Right ventricle myocardium inferior (tissue), 1 donor: ENCODE data around the gene DIP2C. TPM values are rescaled to one million over a fixed set of nuclear protein-coding genes. Genes with fewer than 3 reads are reported as not detected.
"Not testable (repeated sequence)": the region's sequence is repeated elsewhere in the genome, so short reads cannot be mapped to it uniquely, and the experiment has no call there.

Source experiments
- ATAC-seq: fragments of 200-7000 bp; cut with Tn5 transposase; one replicate; pipeline ENCODE4 v1.9.1; 2020; ENCODE audit warnings: mild to moderate bottlenecking, moderate library complexity
- DNase-seq: peaks from one replicate; pipeline ENCODE4 v3.0.0; 2021; ENCODE audit errors: missing footprints
- intact Hi-C: fragments of 100-400 bp; cut with DNase I; formaldehyde crosslinking; loops from one replicate; pipeline ENCODE4 v1.11.0; 2022
- total RNA-seq: library from RNA; stranded (reverse); fragmentation: NEBNext Ultra II Directional; extraction: Animal tissue kit (Norgen Biotek cat#: 25700); gene quantifications from one replicate; pipeline ENCODE4 v1.2.1, GENCODE V29; 2021
- donor health status: DM: no; HTN: yes; CAD: no; lungs with severe emphysema.

Gene DIP2C
- total RNA-seq, 1 donor from 2014 or later: 28.3 TPM

DNA sequence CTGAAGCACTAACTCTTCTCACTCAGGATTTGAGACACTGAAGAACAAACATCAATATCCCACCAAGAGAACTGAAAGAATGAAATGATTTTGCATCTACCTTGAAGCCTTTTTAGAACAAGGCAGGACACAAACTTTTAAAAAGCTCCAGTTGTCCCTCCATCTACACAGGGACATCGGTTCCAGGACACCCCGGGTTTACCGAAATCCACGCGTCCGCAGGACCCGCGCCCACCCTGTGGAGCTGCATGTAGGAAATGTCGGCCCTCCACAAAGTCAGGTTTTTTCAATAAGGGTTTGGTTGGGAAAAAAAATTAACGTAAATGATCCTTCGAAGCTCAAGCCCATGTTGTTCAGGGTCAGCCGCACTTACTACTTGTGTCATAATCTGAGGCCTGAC is 94.0 kb downstream of the DIP2C start:
- no peak for ATAC-seq
- no peak for DNase-seq
- intact Hi-C loops: no loop called here

DNA sequence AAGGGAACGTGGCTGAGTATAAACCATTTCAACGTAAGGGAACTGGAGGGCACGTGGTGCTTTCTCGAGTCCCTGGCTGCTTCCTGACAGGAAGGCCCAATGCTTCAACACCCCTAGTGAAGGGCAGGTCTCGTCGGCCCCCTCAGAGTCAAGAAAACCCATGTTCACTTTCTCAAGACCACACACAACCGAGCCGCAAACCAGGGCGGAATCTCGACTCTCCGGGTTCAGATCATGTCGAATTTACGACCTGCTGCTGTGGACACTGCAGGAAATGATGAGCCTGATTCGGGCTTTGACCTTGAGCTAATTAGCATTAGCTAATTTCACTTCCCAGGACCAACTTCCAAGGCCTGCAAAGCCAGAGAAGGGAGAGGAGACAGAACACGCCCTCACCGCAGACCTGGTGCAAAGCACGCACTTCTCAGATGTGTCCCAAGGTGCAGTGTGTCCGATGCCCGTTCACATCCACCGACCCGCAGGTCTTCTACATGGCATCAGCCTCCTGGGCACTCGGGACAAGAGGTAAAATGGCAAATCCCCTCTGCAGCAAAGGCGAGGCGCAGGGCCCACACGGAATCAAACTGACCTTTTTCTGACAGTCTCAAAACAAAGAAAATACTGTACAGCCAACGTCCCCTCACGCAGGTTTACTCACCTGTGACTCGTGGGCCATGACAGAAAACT is 94.7 kb downstream of the DIP2C start:
- no peak for ATAC-seq
- intact Hi-C loops: no loop called here
- DNase-seq: no peak

DNA sequence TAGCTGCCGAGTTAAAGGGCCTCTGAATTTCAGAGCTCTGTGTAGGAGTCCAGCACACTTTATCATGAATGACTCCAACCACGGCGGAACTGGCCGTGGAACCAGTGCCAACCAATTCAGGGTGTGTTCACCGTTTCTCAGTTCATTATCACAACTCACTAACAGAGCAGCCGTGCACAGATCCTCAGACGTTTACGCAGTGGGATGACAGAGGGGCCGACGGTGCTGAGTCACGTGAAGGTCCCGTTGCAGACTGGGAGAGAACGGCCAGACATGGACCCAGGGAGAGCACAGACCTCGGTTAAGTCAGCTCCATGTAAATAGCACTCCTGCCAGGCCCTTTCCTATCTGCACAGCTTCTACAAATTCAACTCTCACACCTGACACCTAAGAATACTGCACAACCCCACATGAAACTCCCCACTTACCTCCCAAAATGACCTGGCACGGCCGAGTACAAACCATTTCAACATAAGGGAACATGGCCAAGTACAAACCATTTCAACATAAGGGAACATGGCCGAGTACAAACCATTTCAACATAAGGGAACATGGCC is 95.5 kb downstream of the DIP2C start:
- intact Hi-C loops: no loop called here
- ATAC-seq (peak; percentile 77), DNase-seq (no peak)

DNA sequence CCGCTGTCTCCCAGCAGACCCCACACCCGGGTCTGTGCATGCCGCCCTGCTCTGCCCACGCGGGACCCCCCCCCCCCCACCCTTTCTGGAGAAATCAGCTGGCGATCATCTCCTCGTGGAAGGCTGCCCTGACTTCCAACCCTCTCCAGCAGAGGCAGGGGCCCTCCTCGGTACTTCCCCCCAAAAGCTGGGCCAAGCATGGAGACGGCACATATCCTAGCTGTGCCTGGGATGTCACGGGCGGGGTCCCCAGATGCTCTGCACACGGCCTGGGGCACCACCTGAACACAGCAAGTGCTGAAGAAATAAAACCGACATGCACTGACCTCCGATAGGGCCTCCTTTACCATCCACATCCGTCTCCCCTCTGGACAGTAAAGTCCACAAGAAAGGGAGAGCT is 96.0 kb downstream of the DIP2C start:
- ATAC-seq: no peak
- intact Hi-C loops: no loop called here

DNA sequence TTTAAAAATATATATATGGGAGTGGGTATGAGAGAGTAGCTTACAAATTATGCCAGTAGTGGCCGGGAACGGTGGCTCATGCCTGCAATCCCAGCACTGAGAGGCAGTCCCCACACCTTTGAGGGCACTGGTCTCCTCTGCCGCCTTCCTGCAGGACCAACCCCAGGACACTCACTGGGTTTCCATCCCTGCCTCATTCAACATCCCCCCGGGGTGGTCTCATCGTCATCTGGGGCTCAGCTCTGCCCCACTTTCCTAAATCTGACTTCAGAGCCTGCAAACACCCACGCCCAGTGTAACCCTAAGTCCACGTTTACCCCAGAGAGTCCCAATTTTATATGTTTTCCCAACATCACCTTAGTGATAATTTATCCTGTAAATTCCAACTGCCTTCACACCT is 96.5 kb downstream of the DIP2C start:
- intact Hi-C loops: no loop called here
- ATAC-seq: no peak
- DNase-seq: no peak

More for the DNA sequence above, 96.0 kb downstream of the DIP2C start:
- DNase-seq: no peak

DNA sequence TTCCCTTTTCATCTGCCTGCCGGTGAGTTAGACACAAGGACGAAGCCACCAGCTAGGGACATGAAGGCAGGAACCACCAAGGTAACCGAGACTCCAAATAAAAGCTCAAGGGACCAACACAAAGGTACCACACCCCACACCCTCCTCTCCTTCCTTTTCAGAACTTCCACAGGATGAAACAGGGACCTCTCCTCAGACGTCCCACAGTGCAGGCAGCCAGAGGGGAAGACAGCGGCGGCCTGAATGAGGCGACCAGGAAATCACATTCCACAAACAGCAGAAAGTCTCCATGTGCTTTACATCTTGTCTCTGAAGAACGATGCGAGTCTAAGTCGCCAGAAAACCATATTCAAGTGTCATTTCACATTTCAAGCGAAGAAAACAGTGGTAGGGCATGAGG is 97.8 kb downstream of the DIP2C start:
- intact Hi-C loops: no loop called here
- DNase-seq: no peak
- ATAC-seq: no peak

DNA sequence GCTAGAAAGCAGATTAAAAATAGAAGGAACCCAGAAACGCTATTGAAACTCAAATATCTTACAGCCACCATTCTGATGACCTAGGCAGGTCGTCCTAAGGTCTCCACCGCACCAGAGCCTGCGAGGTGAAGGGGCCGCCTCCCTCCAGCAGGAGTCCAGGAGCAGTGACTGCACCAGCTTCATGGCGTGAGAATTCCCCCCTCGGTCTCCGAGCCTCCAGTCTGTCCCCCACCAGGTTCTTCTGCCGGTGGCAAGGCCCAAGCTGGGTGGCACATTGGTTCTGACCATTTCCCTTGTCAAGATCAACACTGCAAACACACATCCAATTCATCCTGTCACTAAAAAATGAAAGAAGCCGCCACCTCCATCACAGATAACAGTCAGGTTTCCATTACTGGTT is 98.7 kb downstream of the DIP2C start:
- no peak for DNase-seq
- intact Hi-C loops: no loop called here
- no peak for ATAC-seq

DNA sequence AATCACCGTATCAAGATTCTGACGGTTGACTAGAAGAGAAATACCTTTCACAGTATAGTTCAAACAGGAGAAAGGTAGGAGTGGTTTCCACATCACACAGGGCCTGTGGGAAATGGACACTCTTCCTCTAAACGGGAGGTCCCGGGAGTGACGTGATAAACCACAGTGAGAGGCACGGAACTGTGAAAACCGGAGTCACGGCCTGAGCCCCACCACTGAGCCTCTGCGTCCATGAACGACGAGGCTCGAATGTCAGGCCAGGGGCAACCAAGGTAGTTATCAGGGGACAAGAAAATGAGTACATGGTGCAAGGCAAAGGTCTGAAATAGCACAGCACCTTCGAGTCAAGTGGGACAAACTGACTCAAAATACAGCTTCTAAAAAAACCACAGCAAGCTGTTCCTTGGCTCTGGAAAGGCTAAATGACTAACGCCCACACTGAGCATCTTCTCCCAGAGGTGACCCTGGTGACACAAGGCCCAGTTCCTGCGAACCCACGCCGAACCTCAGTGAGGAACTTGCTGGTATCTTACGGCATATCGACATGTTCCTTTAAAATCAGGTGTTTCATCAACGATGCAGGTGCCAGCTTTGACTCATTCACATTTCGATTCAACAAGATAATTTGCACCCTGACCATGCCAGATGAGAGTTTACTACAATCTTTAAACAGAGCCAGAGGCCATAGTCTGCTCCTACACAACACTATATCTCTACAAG is 99.3 kb downstream of the DIP2C start:
- no peak for DNase-seq
- no peak for ATAC-seq
- intact Hi-C loops: loop anchor here (5.0 kb wide), 1 partner anchor 197 kb away; no protein-coding TSS in a partner anchor

DNA sequence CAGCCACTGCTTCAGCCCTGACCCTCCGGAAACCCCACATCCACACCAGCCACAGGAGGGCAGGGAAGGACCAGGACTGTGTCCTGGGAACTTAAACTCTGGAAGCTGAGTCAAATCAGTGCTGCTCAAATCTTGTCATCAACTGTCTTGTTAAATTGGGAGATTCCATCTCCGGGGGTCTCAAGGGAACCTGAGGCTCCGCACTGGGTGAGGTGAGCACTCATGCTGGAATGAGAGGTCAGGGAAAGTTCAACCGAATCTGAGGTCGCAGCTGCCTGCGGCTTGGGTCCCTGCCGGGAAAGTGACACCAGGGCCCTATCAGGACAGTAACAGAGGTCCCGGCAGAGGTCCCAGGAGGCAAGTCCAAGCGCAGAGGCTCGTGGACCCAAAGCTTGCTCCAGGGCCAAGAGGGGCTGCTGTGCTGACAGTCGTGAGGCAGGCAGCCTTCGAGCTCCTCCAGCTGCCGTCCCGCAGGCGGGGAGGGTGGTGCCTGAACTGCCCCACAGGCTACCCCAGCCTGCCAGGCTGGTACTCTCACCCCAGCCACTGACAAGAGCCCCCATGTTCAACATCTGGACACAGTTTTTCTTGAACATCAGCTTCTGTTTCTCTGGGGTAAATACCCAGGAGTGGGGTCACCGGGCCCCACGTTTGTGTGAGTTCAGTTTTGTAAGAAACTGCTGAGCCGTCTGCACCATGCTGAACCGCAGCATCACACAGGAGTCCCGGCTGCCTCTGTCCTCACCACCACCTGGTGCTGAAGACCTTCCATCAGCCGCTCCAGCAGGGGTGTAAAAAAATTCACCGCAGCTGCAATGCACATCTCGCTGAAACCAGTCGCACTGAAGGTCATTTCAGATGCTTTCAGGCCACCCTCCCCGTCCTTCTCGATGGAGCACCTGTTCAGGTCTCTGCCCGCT is 101.0 kb downstream of the DIP2C start:
- intact Hi-C loops: loop anchor here (1.0 to 5.0 kb wide), 2 partner anchors 33 to 199 kb away; no protein-coding TSS in a partner anchor
- DNase-seq (no peak), ATAC-seq (peak; percentile 77)

DNA sequence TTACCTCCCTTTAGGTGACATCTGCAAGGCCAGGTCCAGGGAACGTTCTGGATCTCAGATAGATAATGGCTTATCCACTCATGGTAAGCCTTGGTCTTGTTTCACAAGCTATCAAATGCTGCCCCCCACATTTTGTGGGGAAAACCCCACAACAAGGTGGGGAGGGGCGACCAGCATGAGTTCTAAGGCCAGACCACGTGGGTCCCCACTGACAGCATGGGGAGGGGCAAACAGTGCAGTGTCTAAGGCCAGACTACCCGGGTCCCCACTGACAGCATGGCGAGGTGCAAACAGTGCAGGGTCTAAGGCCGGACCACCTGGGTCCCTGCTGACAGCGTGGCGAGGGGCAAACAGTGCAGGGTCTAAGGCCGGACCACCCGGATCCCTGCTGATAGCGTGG is 102.8 kb downstream of the DIP2C start:
- intact Hi-C loops: loop anchor here (5.0 kb wide), 1 partner anchor 201 kb away; no protein-coding TSS in a partner anchor
- no peak for ATAC-seq
- DNase-seq: no peak

DNA sequence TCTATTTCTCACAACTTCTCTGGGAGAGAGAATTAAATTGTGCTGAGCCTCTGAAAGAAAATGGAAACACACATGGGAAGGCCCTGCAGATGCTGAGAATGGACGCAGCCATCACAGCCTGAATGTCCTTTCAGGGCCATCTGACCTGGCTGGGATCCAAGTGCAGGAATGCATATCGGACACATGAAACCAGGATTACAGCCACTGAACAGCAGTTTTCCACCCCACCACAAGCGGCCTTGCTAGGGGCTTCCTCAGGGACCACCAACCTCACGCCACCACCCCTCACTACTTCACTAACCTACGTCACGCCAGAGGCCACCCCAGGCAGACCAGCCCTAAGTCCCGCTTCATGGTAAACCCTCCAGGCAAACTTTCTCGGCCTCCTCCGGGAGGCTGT is 103.3 kb downstream of the DIP2C start:
- intact Hi-C loops: loop anchor here (5.0 kb wide), 1 partner anchor 201 kb away; no protein-coding TSS in a partner anchor
- no peak for DNase-seq

DNA sequence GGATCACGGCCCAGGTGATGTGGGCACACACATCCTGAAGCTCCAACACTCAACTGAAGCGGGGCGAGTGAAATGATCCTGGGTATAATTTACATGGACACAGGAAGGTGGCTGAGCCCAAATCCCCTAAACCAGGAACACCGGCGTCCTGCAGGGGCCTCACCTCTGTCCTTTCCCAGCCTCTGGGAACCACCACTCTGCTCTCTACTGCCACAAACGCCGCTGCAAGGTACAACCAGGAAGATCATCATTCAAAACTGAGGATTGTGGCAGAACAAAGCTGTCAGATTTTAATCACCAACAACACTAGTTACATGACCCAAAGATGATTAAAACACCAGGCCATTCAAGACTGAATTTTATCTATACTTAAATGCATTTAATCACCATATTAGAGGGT is 104.0 kb downstream of the DIP2C start:
- ATAC-seq (no peak), DNase-seq (no peak)
- intact Hi-C loops: loop anchor here (5.0 kb wide), 1 partner anchor 202 kb away; no protein-coding TSS in a partner anchor

More for the DNA sequence above, 103.3 kb downstream of the DIP2C start:
- ATAC-seq: no peak

DNA sequence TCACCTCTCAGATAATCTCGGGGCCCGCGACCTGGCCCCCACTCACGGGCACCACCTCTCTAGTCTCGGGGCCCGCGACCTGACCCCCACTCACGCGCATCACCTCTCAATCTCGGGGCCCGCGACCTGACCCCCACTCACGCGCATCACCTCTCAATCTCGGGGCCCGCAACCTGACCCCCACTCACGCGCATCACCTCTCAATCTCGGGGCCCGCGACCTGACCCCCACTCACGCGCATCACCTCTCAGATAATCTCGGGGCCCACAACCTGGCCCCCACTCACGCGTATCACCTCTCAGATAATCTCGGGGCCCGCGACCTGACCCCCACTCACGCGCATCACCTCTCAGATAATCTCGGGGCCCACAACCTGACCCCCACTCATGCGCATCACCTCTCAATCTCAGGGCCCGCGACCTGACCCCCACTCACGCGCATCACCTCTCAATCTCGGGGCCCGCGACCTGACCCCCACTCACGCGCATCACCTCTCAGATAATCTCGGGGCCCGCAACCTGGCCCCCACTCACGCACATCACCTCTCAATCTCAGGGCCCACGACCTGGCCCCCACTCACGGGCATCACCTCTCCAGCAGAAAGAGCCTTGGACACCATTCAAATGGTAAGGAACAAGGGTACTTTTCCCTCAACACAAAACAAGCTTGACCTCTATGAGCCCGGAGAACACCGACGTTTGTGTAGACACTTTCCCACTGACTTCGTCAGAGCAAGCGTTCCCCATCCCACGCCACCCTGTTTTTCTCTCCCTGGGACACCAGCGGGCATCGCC is 104.8 kb downstream of the DIP2C start:
- ATAC-seq, DNase-seq: not testable (repeated sequence)
- intact Hi-C loops: loop anchor here (5.0 kb wide), 1 partner anchor 203 kb away; no protein-coding TSS in a partner anchor

DNA sequence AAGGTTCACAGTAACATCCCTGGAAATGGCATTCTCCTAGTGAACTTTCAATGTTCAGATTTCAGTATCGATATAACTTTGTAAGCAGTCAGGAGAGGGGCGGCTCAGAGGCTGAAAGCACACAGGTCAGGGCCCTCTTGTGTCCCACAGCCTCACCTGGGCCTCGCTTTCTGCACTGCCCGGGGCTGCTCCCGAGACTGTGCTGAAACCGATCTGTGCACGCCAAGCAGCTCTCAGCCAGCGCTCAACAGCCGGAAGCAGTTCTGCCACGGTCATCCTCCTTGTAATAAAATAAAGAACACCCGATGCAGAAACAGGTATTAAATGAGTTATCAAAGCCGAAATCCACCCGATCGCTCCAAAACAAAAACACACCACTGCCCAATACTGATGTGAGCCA is 106.0 kb downstream of the DIP2C start:
- intact Hi-C loops: no loop called here
- DNase-seq (no peak), ATAC-seq (no peak)

DNA sequence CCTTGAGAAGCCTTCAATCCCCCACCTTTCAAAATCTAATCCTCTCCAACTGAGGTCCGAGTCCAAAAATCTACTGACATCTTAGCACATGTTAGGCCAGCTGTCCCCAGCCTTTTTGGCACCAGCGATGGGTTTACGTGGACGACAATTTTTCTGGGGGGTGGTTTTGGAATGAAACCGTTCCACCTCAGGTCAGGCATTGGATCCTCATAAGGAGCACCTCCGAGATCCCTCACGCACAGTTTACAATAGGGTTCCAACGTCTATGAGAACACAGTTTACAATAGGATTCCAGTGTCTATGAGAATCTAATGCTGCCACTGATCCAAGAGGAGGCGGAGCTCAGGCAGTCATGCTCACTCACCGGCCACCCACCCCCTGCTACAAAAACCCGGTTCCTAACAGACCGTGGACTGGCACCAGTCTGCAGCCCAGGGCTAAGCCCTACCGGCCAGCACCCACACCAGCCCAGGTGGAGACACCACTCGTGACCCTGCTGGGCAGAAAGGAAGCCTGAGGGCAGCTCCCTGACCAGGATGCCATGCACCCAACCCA is 107.6 kb downstream of the DIP2C start:
- ATAC-seq: no peak
- no peak for DNase-seq
- intact Hi-C loops: no loop called here

DNA sequence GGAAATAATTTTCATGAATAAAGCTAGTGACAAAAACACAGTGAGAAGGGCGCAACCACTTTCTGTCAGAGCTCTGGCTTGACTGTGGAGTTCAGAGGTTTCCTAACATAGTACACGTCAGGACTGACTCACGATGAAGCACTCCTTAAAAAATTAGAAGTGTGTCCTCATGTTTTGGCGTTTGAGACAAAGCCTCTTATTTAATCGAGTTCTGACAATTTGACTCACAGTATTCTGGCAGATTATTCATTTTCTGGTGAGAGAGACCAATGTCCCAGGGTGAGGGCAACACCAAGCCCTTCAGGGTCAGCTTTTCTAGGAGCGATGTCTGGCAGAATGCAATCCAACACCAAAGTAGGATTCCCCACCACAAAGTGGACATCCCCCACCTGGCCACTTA is 108.7 kb downstream of the DIP2C start:
- intact Hi-C loops: no loop called here
- ATAC-seq (peak; percentile 82), DNase-seq (no peak)

DNA sequence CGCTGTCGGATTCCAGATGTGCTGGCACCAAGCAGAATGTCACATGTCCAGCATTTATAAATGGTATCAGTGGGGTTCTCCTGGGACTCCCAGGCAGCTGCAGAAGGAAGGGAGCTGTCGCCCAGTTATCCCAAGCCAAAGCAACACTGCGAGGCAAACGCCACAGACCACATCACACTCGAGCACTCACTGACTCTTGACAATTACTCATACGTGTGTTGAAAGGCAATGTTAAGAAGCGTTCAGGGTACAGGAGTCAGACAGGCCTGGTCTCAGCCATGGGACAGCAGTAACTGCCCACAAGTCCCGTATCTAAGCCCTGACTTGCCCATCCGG is 113.4 kb downstream of the DIP2C start:
- peak; percentile 55 for ATAC-seq
- DNase-seq: no peak
- intact Hi-C loops: no loop called here
